Measurements from ENCODE around the gene CLDN12.
A peak's percentile ranks its signal among the peaks of the same experiment; 100 is the strongest.

Gene CLDN12

GRCh38 chr7:90403174-90404113, at the start of gene CLDN12:
TSS of gene CLDN12 (plus strand) at chr7:90403461. CDS start at chr7:90412677, 9,216 bp downstream.
- in situ Hi-C loops (cut with HindIII; ENCODE audit: low pct_ligation_motif_present, low pct_unique_long_range_greater_than_20kb, low sequenced_read_pairs) = no loop called here
- DNase-seq = peak; percentile 100

DNA sequence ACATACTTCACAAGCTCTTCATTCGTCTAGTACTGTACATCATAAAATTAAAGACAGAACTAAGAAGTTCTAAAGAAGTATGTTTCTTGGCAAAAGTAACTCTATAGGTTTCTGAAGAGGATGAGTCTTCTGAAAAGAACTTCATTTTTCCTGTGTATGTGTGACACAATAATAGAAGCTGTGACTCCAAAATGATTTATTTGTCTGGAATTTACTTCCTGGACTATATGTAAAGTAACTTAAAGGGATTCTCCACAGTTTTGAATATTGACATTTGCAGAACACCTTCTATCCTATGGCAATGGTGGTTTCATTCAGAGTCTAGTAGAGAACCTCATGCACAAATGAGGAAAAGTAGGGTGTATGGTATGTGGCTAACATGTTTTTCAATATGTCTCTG, 19.8 kb upstream of the CLDN12 start:
- DNase-seq = peak; percentile 19
- in situ Hi-C loops (cut with HindIII; ENCODE audit: low pct_ligation_motif_present, low pct_unique_long_range_greater_than_20kb, low sequenced_read_pairs) = no loop called here

GRCh38 chr7:90383861-90384260, 19.4 kb upstream of the CLDN12 start:
- in situ Hi-C loops (cut with HindIII; ENCODE audit: low pct_ligation_motif_present, low pct_unique_long_range_greater_than_20kb, low sequenced_read_pairs) = no loop called here
- DNase-seq = no peak

DNA sequence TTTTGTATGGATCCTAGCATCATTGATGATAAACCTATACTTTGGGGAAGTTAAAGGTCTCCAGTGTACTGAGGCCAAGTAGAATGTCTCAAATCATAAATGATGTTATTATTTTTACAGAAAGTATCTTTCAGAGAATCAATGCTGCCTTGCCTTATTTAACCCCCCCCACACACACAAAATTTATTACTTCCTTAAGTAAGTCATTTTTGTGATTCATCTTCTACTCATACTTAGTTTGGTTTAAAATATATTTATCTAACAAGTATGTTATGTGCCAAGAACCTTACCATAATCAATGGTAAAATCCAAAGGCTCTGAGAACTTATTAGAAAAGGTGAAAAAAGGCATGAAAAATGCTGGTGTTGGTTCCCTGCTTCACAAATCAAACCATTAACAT, 18.8 kb upstream of the CLDN12 start:
- in situ Hi-C loops (cut with HindIII; ENCODE audit: low pct_ligation_motif_present, low pct_unique_long_range_greater_than_20kb, low sequenced_read_pairs) = no loop called here
- no peak for DNase-seq

GRCh38 chr7:90387470-90388240, 15.6 kb upstream of the CLDN12 start:
- in situ Hi-C loops (cut with HindIII; ENCODE audit: low pct_ligation_motif_present, low pct_unique_long_range_greater_than_20kb, low sequenced_read_pairs) = no loop called here
- DNase-seq = peak; percentile 18

- in situ Hi-C loops (cut with HindIII; ENCODE audit: low pct_ligation_motif_present, low pct_unique_long_range_greater_than_20kb, low sequenced_read_pairs) = no loop called here
- no peak for DNase-seq
Measured at GRCh38 chr7:90390926-90391325, 12.3 kb upstream of the CLDN12 start.

DNA sequence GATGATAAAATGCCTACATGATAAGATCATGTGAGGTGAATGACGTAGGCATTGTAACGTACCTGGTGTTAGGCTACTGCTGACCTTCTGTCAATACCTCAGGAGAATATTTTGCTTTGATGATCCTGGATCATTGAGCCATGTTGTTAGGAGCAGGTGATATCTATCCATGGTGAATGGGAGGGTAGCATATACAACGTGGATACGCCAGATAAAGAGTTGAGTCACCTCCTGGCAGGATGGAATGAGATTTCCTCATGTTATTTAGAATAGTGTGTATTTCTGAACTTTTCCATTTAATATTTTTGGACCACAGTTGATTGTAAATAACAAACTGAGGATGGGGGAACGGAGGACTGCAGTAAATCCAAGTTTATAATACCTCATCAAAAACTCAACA, 11.8 kb upstream of the CLDN12 start:
- in situ Hi-C loops (cut with HindIII; ENCODE audit: low pct_ligation_motif_present, low pct_unique_long_range_greater_than_20kb, low sequenced_read_pairs) = no loop called here

GRCh38 chr7:90396420-90396819, 6.8 kb upstream of the CLDN12 start:
- no peak for DNase-seq
- in situ Hi-C loops (cut with HindIII; ENCODE audit: low pct_ligation_motif_present, low pct_unique_long_range_greater_than_20kb, low sequenced_read_pairs) = no loop called here

More for the DNA sequence above, 11.8 kb upstream of the CLDN12 start:
- DNase-seq = no peak

DNA sequence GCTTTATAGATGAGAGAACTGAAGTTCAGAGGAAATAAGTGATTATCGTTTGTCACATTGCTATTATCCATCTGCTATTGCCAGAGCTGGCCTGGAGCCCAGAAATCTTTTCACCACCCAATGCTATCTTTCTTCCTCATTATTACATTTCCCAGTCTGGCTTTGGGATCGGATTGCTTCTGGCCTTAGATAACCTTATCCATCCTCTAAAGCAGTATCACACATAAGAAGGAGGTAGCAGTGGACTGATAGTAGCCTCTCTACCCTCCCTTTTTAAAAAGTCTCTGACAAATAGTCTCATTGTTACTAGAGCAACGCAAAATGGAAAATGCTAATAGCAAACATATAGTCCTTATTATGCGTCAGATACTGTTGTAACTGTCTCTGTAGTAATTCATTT, 1.3 kb upstream of the CLDN12 start:
- in situ Hi-C loops (cut with HindIII; ENCODE audit: low pct_ligation_motif_present, low pct_unique_long_range_greater_than_20kb, low sequenced_read_pairs) = no loop called here
- DNase-seq = no peak

- no peak for DNase-seq
- in situ Hi-C loops (cut with HindIII; ENCODE audit: low pct_ligation_motif_present, low pct_unique_long_range_greater_than_20kb, low sequenced_read_pairs) = no loop called here
Measured at GRCh38 chr7:90402785-90403173, 482 bp upstream of the CLDN12 start.

DNA sequence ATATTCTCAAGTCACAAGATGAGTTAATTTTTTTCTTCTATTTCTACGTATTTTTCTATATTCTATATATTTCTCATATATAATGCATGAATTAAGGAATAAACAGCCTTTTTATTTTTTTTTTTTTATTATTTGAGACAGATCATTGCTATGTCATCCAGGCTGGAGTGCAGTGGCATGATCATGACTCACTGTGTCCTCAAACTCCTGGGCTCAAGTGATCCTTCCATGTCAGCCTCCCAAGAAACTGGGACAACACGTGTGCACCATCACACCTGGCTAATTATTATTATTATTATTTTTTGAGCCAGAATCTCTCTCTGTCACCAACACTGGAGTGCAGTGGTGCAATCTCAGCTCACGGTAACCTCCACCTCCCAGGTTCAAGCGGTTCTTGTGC, 1.5 kb downstream of the CLDN12 start:
- peak; percentile 26 for DNase-seq
- in situ Hi-C loops (cut with HindIII; ENCODE audit: low pct_ligation_motif_present, low pct_unique_long_range_greater_than_20kb, low sequenced_read_pairs) = no loop called here

GRCh38 chr7:90407484-90407821, 4.2 kb downstream of the CLDN12 start:
- DNase-seq = no peak
- in situ Hi-C loops (cut with HindIII; ENCODE audit: low pct_ligation_motif_present, low pct_unique_long_range_greater_than_20kb, low sequenced_read_pairs) = no loop called here

GRCh38 chr7:90408142-90408541, 4.9 kb downstream of the CLDN12 start:
- DNase-seq = no peak
- in situ Hi-C loops (cut with HindIII; ENCODE audit: low pct_ligation_motif_present, low pct_unique_long_range_greater_than_20kb, low sequenced_read_pairs) = no loop called here

DNA sequence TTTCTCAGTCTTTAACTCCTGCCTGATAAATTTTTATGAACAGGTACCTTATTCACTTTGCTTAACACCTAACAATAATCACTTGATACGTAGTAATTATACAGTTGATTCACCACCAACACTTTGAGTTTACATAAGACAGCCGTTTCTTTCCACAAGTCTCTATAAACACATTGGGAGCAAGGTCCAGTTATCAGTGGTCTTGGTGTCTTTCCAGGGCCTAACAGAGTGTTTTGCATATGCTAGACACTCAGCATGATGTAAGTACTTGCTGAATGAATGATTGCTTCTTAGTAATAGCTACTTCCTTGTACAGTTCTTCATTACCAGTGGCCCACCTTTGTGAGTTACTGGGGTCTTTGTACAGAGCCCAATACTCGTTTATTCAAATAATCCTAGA, 6.4 kb downstream of the CLDN12 start:
- no peak for DNase-seq
- in situ Hi-C loops (cut with HindIII; ENCODE audit: low pct_ligation_motif_present, low pct_unique_long_range_greater_than_20kb, low sequenced_read_pairs) = no loop called here

DNA sequence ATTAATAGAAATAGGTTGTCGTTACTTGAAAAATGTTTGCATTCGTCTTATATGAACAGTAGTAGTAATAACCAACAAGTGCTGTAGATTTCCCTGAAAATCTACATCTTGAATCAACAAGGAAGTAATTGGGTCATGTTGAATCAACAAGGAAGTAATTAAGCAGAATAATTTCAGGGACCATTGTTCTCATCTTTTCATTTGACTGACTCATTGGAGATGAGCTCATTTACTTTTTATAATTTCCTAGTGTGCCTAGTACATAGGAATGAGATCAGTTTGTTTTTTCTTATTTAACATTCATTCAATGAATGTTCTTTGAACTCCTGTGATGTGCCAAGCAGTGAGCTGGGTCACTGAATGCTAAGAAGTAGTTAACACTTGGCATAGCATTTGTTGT, 8.2 kb downstream of the CLDN12 start:
- in situ Hi-C loops (cut with HindIII; ENCODE audit: low pct_ligation_motif_present, low pct_unique_long_range_greater_than_20kb, low sequenced_read_pairs) = no loop called here
- no peak for DNase-seq

GRCh38 chr7:90412458-90413184, 9.4 kb downstream of the CLDN12 start:
- DNase-seq = peak; percentile 42
- in situ Hi-C loops (cut with HindIII; ENCODE audit: low pct_ligation_motif_present, low pct_unique_long_range_greater_than_20kb, low sequenced_read_pairs) = no loop called here

DNA sequence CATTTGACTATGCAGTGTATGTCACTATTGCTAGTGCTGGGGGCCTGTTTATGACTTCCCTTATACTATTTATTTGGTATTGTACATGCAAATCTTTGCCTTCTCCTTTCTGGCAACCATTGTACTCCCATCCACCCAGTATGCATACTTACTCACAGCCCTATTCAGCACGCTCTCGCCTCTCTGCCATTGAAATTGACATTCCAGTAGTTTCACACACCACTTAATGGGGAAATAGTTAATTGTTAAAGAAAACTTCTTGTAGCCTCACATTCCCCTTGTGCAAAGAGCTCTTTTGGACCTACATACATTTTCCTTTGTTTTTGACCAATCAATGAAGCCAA, 9.9 kb downstream of the CLDN12 start:
- in situ Hi-C loops (cut with HindIII; ENCODE audit: low pct_ligation_motif_present, low pct_unique_long_range_greater_than_20kb, low sequenced_read_pairs) = no loop called here
- no peak for DNase-seq

DNA sequence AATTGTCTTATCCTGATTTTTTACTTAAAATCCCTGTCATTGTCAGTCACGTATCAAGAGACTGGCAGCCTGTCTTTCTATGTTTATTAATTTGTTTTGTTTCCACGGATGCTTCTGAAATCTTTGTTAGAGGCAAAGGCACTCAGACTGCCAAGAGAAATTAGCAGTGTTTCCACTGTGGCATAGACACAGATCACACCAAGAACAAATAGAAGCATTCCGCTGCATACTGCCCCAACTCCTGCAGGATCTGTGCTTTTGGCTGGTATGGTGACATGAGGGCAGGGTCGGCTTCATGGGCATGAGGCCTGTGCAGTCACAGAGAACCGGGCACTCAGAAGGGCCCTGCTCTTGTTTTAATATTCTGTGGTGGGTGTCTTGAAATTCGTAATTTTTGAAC, 18.4 kb downstream of the CLDN12 start:
- in situ Hi-C loops (cut with HindIII; ENCODE audit: low pct_ligation_motif_present, low pct_unique_long_range_greater_than_20kb, low sequenced_read_pairs) = no loop called here
- no peak for DNase-seq

DNA sequence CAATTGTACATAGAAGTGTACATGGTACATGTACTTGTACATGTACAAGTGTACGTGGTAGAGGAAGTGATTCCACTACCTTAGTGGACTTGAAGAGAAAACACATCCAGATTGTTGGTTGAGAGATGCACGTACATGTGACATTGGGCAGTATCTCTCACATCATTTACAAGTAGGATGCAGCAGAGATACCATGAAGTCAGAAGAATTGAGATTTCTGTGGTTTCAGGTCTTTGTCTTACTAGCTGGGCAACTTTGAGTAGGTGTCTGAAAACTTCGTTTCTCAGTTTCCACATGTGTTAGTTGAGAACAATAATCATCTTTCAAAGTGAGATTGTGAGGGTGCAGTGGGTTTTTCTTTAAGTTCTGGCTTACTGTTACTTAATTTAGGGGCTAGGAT, 21.5 kb downstream of the CLDN12 start:
- in situ Hi-C loops (cut with HindIII; ENCODE audit: low pct_ligation_motif_present, low pct_unique_long_range_greater_than_20kb, low sequenced_read_pairs) = no loop called here
- no peak for DNase-seq
